ENCODE results near the gene PDE6H. TPM values are rescaled to one million over a fixed set of nuclear protein-coding genes. Genes with fewer than 3 reads are reported as not detected.

The PDE6H gene
- total RNA-seq (2022; extraction: Qiagen RNA extraction; ENCODE audit: low read depth) = not detected in 5 replicates

DNA sequence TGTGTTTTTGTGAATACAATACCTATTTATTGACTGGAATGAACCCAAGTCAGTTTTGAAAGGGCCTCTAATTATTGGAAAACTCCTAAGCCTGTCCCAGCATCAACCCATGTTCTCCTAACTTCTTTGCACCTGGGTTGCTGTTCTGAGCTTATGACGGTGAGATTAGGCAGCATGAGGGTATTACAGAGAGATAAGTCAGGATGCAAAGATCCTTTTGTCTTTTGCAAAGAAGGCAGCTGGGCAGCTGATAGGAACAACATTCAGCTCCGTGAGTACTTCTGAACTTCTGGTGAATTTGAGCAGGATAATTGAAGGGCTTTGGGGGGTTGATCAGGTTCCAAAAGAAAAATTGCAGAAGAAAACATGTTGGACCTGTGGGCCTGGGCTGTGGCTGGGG is at the start of gene PDE6H:
PDE6H (plus strand) TSS at position 227 of the 400 bp plus-strand sequence. CDS start 4,971 bp downstream, outside the sequence.

DNA sequence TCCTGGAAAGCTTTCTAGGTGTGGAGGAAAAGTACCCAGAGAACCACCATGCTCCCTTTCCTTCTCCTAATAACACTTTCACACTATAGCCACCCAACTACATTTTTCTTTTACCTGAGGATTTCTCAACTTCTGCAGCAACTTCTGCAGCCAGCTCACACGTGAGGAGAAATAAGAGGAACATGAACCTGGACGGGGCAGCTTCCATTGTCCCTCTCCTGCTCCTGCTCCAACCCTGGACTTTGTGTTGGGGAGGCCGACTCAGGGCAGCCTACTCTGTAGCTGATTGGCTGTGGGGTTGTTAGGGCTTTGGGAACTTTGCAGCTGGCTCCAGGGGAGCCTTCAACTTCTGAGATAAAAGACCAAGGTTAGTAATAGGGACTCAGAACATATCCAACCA is 34.5 kb upstream of the PDE6H start, which contains the start of gene ERP27:
ERP27 (minus strand) TSS at position 237 of the 400 bp plus-strand sequence; CDS start at position 208, 29 bp downstream.

DNA sequence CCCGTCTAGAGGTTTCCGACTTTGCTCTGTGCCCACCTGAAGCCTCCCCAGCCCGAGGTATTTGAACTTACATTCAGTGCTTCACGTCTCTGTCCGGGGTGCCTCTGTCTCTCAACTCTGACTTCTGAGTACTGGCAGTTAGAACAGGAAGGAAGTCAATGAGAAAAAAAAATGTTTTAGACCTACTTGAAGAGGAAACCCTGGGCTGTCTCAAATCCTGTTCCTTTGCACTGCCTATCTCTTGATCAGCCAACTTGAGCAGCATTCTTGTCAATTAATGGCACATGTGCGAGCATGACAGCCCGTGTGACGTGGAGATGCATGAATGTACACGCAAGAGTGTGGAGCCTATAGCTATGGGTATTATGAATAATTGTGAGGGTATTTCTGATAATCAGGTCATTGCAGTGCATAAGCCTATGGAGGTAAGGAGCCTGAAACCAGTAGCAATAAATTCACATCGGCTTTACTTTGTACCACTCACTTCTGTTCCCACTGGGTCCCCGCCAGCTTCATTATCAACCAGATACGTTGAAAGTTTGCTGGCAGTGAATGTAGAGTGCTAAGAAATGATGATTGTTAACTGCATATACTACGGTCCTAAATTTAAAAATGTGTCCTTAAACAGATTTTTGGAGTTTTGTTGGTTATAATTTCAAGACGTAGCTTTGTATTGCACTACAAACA is 11.2 kb upstream of the PDE6H start, which contains the start of gene ARHGDIB:
ARHGDIB (minus strand) TSS at position 136 of the 687 bp plus-strand sequence. CDS start 10,889 bp downstream, outside the sequence.

Other genes starting within 250 kb of the PDE6H start
- 45.6 to 53.4 TPM (median 49.2 TPM) in 5 replicates for gene WBP11, start 169.6 kb upstream of the PDE6H start, total RNA-seq (2022; extraction: Qiagen RNA extraction; ENCODE audit: low read depth)
- gene C12orf60, start 169.4 kb upstream of the PDE6H start, total RNA-seq (2022; extraction: Qiagen RNA extraction; ENCODE audit: low read depth) = 1.4 to 1.8 TPM (median 1.5 TPM) in 5 replicates
- 0.03 TPM in 1 of 5 replicates, not detected in the others for gene SMCO3, start 158.9 kb upstream of the PDE6H start, total RNA-seq (2022; extraction: Qiagen RNA extraction; ENCODE audit: low read depth)
- gene ART4, start 129.5 kb upstream of the PDE6H start, total RNA-seq (2022; extraction: Qiagen RNA extraction; ENCODE audit: low read depth) = not detected in 5 replicates
- 0.06 TPM in 1 of 5 replicates, not detected in the others for gene MGP, start 87.2 kb upstream of the PDE6H start, total RNA-seq (2022; extraction: Qiagen RNA extraction; ENCODE audit: low read depth)
- gene ERP27, start 34.5 kb upstream of the PDE6H start, total RNA-seq (2022; extraction: Qiagen RNA extraction; ENCODE audit: low read depth) = not detected in 5 replicates
- gene ARHGDIB, start 11.4 kb upstream of the PDE6H start, total RNA-seq (2022; extraction: Qiagen RNA extraction; ENCODE audit: low read depth) = 0.86 to 2.5 TPM (median 1.1 TPM) in 5 replicates
- 0.14 to 0.47 TPM (median 0.21 TPM) in 5 replicates for gene RERG, start 248.4 kb downstream of the PDE6H start, total RNA-seq (2022; extraction: Qiagen RNA extraction; ENCODE audit: low read depth)

Data from A549 treated with CpdA at 1 μM for 4 hours (cell line).